GM18519 (cell line): ENCODE data around the gene NIT2.
"Not testable (repeated sequence)": the region's sequence is repeated elsewhere in the genome, so short reads cannot be mapped to it uniquely, and the experiment has no call there.

ENCODE experiments used
- ATAC-seq: cut with Tn5 transposase; IDR thresholded peaks from one replicate; pipeline ENCODE4 v1.9.1; 2021; ENCODE audit warnings: mild to moderate bottlenecking, moderate library complexity; ENCODE audit not compliant: unreplicated experiment, low FRiP score

Gene NIT2, protein sequence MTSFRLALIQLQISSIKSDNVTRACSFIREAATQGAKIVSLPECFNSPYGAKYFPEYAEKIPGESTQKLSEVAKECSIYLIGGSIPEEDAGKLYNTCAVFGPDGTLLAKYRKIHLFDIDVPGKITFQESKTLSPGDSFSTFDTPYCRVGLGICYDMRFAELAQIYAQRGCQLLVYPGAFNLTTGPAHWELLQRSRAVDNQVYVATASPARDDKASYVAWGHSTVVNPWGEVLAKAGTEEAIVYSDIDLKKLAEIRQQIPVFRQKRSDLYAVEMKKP

DNA sequence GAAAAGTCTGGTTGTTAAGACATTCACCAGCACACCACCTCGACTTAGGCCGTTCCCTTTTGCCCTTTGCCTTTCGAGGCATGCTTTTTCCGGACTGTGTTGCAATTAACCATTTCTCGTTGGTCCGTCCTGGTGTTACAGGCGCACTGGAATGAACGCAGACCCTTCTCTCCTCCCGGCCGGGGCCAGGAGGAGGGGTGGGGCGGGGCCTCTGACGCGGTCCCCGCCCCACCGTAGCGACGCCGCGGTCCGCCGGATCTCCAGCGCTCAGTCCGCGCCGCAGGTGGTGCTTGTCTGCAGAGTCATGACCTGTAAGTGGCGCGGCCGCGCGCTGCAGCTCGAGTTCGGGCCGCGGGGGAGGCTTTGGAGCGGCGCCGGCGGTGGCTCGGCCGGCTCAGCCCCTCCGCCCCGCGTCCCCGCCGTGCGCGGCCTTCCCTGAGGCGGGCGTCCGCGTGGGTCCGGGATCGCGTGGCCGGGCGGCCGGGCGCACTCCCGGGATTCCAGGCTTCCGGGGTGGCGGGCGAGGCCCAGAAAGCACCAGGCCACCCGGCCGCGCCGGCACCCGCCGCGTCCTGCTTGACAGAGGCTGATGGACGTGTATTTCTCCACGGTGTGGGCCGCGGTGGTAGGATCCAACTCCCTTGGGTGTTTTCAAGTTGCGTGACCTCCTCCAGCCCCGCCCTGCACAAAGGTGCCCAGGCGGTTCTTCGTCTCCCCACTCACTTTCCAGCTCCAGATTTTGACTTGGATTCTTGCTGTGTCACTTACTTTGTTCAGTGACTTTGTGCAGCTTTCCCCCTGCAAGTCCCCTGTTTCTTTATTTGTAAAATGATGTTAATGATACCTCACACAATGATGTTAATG lies at the start of gene NIT2:
TSS of gene NIT2 (plus strand) at position 270 of the 864 bp plus-strand sequence. CDS start at position 305, 35 bp downstream.
- peak; percentile 96 for ATAC-seq

DNA sequence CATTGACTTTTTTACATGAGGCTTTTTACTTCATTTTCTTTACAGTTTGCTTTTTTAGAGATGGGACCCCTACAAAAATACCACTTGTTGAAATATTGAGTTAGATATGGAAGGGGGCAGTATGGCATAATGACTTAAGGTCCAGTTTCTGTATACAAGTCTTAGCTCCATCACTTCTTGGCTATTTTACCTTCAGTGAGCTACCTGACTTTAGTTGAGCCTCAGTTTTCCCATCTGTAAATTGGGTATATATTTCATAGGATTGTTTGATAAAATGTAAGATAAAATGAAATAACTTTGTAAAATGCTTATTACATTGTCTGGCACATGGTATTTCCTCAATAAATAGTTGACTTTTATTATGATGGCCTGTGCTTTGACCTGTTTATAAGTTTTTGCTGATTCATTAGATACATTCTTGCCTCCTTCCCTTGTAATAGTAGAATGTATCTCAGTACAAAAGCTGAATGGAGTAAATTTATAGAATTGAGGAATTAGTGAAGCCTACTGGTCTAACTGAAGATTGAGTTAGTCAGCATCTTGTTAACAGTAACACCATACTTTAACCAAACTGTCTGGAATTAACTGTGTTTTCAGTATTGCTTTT lies 46.2 kb upstream of the NIT2 start:
- ATAC-seq: no peak

DNA sequence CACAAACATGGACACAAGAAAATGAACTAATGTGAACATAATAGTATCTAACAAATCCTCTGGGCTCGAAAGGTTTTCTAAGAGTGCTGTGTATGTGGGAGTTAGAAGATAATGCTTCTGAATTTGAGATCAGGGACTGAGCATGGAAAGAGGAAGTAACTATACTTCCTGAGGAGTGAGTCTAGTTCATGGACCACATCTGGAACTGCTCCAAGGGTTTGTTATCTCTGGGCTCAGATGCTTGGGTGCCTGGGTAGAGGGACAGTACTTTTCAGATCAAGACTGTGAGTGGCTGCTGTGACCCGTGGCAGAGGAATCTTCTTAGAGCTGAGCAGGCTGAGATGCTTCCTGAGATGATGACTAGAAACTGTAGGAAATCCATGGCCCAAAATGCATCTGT lies 45.2 kb upstream of the NIT2 start:
- no peak for ATAC-seq

DNA sequence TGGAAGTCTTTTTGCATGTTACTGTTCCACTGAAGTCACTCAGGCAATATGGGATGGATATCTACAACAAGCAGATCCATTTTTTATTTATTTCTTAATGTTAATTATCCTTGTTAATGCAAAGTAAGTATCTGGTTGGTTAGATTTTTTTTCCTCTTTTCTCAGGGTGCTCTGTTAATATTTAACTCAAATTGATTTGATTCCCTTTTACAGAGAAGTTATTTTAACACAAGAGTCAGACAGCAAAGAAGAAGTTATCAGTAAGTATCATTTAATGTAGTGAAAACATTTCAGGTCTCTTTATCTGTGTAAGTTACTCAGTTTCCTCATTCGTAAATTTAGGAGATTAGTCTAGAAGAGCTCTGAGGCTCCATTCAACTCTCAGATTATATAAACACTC lies 39.5 kb upstream of the NIT2 start:
- ATAC-seq: no peak

DNA sequence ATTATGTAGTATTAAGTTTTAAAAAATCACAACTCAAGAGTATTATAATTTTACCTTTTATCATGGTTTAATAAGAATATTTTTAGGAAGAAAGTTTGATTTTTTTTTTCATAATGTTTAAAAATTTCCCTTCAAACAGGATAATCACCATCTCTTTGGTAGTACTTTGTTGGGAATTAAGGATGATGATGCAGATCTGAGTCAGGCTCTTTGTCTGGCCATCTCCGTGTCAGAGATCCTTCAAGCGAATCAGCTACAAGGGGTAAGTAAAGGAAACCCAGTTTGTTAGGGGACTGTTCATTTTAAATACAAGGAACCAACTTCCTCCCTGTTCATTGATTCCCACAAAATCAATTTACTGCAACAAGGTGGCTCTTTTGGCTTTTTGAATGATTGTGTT lies 36.8 kb upstream of the NIT2 start:
- ATAC-seq: no peak

DNA sequence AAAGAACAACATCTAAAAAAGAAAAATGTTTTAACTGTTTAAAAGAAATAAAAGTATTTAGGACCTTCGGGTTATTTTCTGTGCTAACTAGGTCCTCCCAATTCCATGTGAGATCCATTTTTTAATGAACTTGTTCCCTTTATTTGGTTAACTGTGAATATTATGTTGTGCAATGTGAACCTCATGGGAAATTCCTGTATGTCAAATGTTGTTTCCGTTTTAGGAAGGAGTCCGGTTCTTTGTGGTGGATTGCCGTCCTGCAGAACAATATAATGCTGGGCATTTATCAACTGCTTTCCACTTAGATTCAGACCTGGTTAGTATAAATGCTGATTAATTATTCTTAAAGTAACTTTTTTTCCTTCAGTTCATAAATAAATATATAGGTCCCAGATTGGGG lies 35.5 kb upstream of the NIT2 start:
- ATAC-seq: no peak

DNA sequence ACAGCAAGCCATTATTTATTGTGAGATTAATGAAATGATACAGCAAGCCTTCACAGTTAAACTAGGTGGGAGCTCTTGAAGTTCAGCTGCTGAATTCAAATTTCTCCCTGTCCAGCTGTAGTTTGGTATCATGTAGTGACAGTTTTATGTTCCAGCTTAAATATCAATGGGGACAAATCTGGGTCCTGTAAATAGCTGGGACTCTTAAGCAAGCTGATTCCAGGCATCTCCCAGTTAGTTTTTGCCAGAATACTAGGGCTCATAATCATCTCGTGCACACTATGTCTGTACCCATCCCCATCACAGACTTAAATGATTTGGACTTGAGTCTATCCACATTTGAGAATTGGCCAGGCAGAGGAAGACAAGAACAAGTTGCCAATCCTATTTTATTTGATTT lies 27.9 kb upstream of the NIT2 start:
- ATAC-seq: no peak

DNA sequence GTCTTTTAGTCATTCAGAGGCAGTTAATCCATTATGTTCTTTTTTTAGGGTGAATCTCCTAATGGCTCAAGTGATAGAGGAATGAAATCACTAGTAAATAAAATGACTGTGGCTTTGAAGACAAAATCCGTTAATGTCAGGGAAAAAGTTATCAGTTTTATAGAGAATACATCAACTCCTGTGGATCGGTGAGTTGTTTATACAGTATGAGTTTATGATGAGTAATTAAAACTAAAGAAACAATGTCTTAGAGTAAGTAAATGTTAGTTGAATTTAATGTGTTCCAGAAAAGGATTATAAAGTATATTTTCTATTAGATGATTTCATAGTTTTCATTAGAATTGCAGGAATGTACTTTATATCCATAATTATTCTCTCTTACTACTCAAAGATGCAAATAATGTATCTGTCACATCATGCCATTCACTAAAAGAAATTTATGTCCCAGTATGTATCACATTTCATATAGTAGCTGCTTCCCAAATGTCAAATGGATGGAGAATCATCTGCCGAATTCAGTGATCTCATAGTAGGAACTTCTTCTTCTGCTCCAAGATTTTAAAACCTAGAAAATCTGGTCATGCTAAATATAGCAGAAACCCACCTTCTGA lies 24.1 kb upstream of the NIT2 start:
- ATAC-seq: no peak

DNA sequence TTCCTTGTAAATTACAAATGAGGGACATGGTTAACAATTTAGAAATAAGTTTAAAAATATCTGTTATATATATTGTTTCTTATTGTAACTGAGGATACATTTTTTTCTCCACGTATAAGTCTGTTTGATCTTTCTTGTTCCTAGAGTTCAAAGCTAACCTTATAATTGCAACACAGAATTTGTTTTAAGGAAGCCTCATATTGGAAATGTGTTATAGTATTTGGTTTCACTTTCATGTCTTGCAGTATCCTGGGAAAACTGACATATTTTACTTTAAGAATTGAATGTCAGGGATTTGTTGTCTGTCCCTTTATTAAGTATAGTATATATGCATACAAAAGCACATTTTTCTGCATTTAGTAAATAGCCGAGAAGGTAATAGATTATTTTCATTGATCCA lies 23.5 kb upstream of the NIT2 start:
- no peak for ATAC-seq

DNA sequence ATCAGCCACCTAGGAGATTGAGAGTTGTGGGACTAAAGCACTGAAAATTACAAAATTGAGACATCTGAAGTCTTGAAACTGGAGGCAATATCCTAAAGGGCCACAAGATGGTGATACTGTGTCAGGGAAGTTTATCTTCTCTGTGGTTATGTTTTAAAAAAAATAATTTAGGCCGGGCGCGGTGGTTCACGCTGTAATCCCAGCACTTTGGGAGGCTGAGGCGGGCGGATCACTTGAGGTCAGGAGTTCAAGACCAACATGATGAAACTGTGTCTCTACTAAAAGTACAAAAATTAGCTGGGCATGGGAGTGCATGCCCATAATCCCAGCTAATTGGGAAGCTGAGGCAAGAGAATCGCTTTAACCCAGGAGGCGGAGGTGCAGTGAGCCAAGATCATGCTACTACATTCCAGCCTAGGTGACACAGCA lies 17.9 kb upstream of the NIT2 start:
- peak; percentile 65 for ATAC-seq

DNA sequence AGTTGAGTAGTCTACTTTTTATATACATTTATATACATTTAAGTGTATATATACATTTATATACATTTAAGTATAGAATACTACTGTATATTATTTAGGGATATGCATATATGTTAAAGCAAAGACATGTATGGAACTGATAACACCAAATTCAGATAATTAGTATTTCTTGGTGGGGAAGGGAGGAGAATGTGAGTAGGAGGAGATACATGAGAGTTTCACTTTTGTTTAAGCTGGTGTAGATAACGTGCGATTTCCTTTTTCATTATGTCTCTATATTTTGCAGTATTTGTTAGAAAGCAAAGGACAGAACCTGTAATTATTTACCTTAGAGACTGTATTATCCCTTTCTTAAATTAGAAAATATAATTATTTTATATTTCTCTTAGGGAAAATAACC lies 16.6 kb upstream of the NIT2 start:
- ATAC-seq: peak; percentile 60

DNA sequence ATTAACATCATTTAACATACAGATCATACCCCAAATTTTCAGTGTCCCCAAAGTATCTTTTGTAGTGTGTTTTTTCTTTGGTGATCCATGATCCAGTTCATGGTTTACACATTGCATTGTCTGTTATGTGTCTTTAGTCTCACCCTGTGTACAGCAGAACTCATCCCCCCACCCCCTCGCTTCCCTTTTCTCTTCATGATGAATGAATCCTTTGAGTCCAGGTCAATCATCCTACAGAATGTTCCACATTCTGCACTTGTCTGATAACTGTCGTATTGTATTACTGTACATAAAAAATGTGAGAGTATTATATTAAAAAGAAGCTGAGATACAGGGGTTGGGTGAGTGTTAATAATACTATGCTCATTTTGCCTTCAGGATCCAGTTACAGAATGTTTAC lies 14.6 kb upstream of the NIT2 start:
- no peak for ATAC-seq

DNA sequence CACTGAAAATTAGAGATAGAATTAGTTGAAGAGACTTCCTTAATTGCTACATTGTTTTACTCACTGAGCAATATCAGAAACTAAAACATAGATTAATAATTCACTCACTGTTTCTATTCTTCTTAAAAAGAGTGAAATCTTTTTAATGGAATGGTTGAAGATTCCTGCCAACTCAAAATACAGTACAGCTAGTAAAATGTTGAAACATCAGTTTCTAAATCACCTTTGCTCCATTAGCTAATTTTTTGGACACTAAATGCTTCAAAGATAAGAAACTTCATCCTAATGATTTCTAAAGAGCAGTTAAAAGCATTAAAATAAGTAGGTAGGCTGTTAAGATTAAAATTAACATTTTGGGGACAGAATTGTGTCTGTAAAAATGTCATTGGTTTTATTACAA lies 10.5 kb upstream of the NIT2 start:
- no peak for ATAC-seq

DNA sequence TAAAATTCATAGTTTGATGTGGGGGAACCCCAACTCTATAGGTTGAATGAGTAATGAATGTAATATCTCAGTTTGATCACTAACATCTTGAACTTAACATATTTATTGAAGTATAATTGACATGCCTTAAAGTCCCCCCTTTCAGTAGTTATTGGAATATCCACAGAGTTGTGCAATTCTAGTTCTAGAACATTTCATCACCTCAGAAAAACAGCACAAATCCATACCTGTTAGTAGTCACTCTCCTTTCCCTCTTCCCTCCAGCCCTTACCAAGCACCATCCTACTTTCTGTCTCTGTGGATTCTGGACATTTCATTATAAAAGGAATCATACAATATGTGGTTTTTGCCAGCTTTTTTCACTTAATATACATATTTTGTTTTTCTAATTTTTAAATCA lies 8.7 kb upstream of the NIT2 start:
- no peak for ATAC-seq

DNA sequence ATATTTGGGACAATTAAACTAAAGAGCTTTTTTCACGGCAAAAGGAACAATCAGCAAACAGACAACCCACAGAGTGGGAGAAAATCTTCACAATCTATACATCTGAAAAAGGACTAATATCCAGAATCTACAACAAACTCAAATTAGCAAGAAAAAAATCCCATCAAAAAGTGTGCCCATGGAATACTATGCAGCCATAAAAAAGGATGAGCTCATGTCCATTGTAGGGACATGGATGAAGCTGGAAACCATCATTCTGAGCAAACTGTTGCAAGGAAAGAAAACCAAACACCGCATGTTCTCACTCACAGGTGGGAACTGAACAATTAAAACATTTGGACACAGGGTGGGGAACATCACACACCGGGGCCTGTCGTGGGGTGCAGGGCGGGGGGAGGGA lies 7.2 kb upstream of the NIT2 start:
- not testable (repeated sequence) for ATAC-seq

DNA sequence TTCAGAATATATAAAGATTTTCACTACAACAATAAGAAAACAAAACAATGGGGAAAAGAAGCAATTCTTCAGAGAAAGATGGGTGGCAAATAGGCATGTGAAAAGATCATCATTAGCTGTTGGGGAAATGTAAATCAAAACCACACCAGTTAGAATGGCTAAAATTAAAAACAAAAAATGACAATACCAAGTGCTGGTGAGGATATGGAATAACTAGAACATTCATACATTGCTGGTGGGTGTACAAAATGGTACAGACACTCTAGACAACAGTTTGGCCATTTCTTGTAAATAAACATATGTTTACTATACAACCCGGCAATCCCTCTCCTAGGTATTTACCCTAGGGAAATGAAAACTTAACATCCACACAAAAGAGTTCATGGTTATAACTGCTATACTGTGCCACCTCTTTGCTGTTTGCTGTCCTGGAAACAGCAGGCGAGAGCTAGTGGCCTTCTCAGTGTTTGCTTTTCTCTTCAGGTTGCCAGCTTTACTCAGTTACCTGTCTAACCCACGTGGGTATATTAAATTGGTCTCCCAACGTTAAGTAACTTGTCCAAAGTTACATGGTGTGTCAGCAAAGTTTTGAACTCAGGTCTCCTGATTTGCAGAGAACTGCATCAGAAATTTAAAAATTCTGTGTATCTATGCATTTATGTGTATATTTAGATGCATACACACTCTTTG lies 4.6 kb upstream of the NIT2 start:
- ATAC-seq: no peak

DNA sequence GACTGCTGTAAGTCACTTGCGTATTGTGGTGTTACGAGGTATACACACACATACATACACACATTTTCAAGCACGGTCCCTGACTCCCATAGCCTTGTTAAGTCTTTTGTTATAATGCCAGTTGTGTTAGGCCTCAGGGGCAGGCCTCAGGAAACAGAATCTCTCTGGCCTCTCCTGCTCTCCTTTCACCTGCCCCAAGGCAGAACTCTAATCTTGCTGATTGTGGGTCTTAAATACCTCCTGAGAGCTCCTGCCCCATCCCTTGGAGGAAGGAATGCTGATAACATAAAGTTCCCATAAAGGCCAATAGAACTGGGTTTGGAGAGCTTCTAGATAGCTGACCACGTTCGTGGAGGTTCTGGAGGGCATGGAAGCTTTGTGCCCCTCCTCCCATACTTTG lies 3.9 kb upstream of the NIT2 start:
- no peak for ATAC-seq

DNA sequence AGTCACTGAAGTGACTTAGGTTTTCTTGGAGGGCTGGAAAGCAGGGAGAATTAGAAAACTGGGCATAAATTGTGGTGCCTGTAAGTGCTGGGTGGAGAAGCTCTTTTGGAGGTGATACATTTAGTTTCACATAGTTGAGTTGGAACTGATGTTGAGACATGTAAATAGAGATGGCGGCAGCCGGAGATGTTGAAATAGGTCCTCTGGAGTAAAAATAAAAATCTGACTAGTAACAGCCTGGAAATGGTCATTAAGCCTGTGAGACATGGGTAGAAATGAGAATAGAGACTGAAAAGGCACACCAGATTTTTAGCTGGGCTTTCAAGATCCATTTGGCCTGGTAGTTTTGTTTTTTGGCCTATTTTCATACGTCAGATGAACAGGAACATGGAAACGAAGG lies 2.9 kb upstream of the NIT2 start:
- no peak for ATAC-seq

DNA sequence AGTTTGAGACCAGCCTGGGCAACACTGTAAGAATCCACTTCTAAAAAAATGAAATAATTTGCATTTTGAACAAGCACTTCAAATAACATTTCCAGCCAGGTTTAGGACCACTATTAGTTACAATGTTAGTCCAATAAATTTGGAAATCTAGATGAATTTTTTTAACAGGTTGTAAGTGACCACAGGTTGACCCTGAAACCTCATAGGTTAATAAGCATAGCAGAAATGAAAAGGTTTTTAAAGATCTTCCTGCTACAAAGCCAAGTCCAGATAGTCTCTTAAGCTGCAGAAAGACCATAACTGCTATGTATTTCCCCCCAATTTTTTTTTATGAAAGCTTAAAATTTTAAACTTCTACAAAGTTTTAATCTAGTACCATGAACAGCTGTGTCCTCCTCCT lies 1.5 kb upstream of the NIT2 start:
- no peak for ATAC-seq

DNA sequence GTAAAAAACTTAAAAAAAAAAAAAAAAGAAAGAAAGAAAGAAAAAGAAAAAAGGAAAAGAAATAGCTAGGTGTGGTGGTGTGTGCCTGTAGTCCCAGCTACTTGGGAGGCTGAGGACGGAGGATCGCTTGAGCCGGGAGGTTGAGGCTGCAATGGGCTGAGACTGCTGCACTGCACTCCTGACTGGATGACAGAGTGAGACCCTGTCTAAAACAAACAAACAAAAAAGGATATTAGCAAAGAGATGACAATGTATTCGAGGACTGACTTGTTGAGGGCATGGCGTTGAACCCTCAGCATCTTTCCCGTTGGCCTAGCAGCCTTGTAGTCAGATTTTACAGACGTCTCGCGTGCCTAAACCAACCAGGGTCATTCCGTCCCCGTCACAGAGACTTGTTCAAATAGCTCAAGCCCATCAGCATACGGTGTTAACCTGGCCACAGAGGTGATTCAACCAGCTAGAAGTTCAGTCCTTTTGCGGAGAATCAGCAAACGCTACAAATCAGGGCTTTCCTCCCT lies 528 bp upstream of the NIT2 start:
- ATAC-seq: no peak
